H1 (cell line): Measurements from ENCODE around the gene IDE.

Experiments used
- JUND ChIP-seq: IDR thresholded peaks from 2 replicates; pipeline ENCODE4 v1.6.1; 2011; ENCODE audit warnings: mild to moderate bottlenecking, improper control_type of control experiment, low read length
- KDM4A ChIP-seq: IDR thresholded peaks from one replicate; pipeline ENCODE4 v1.7.1; 2012; ENCODE audit warnings: low read depth, mild to moderate bottlenecking, moderate library complexity, low read length, inconsistent platforms; ENCODE audit not compliant: severe bottlenecking
- POLR2A ChIP-seq, 2 experiments: IDR thresholded peaks; 1 replicate in 1 of 2; 2 replicates in 1 of 2; pipeline ENCODE4 v1.6.1; 2011; ENCODE audit warnings: low read depth in 2 of 2, low read length in 2 of 2, mild to moderate bottlenecking in 2 of 2; ENCODE audit errors: control extremely low read depth in 1 of 2
- SP2 ChIP-seq: IDR thresholded peaks from 2 replicates; pipeline ENCODE4 v1.6.1; 2012; ENCODE audit warnings: mild to moderate bottlenecking, low read length, inconsistent platforms
- YY1 ChIP-seq: IDR thresholded peaks from 2 replicates; pipeline ENCODE4 v1.6.1; 2011; ENCODE audit warnings: low read depth, mild to moderate bottlenecking, low read length
- TF ChIP-seq, protein P1 (sequence below), 3 experiments: IDR thresholded peaks; 1 replicate in 2 of 3; 2 replicates in 1 of 3; pipeline versions ENCODE4 v1.5.1 to v1.6.1; 2011; ENCODE audit warnings: low read length in 3 of 3, mild to moderate bottlenecking in 3 of 3, inconsistent platforms in 2 of 3, low read depth in 1 of 3, moderate library complexity in 1 of 3; ENCODE audit not compliant: insufficient read depth in 1 of 3; ENCODE audit errors: control extremely low read depth in 1 of 3

DNA sequence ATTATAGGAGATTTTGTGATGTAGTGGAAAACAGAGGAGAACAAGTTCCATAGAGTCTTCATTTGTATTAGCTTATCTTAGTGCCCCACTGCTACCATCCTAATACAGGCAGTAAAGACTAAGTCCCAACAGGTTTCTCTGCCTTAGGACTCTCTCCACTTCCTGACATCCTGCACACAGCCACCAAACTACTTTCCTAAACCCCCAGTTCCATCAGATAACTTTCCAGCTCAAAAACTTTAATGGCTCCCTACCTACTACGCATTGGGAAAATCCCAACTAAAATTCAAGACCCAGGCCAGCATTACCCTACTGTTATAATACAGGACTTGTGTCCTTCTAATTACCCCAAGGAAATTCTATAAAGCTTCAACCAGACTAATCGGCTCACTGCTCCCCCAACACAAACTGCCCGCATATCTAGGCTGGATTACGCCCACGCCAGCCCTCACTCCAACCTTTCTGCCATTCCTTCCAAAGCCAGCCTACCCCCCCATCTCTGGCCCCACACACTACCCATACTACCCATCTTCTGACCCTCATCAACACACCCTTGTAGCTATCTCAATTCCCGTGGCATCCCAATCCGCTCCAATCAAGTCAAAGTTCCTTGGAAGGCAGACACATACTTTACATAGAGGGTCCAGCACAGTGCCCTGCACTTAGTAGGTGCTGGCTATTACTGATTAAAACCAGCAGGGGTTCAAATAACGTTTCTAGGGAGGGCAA lies 1.4 kb downstream of the IDE start:
- TF ChIP-seq JUND (no peak), POLR2A (IDR thresholded peaks at IDR 0.05; ENCODE audit: control extremely low read depth in 1 of 2, low read depth in 2 of 2, low read length in 2 of 2) (no peak), KDM4A (no peak), SP2 (no peak), YY1 (no peak)
- TF ChIP-seq, protein P1, sequence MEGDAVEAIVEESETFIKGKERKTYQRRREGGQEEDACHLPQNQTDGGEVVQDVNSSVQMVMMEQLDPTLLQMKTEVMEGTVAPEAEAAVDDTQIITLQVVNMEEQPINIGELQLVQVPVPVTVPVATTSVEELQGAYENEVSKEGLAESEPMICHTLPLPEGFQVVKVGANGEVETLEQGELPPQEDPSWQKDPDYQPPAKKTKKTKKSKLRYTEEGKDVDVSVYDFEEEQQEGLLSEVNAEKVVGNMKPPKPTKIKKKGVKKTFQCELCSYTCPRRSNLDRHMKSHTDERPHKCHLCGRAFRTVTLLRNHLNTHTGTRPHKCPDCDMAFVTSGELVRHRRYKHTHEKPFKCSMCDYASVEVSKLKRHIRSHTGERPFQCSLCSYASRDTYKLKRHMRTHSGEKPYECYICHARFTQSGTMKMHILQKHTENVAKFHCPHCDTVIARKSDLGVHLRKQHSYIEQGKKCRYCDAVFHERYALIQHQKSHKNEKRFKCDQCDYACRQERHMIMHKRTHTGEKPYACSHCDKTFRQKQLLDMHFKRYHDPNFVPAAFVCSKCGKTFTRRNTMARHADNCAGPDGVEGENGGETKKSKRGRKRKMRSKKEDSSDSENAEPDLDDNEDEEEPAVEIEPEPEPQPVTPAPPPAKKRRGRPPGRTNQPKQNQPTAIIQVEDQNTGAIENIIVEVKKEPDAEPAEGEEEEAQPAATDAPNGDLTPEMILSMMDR (IDR thresholded peaks at IDR 0.05; ENCODE audit: control extremely low read depth in 1 of 3, insufficient read depth in 1 of 3, low read depth in 1 of 3, low read length in 3 of 3): no peak
